C4-2B (cell line): Measurements from ENCODE around the gene CXorf65.

ENCODE experiments used
- H3K27ac ChIP-seq: fragments of 450-650 bp; 2 replicates; pipeline ENCODE4 v1.5.1; 2017
- ZFX ChIP-seq: fragments of 450-650 bp; IDR thresholded peaks from 2 replicates; pipeline ENCODE4 v1.6.1; 2017
- TF ChIP-seq, protein P1 (sequence below): fragments of 450-650 bp; conservative IDR thresholded peaks from 2 replicates; pipeline ENCODE4 v1.5.1; 2017; ENCODE audit warnings: mild to moderate bottlenecking

Gene CXorf65

GRCh38 chrX:71060127-71060526 is 46.4 kb downstream of the CXorf65 start:
- TF ChIP-seq, protein P1, sequence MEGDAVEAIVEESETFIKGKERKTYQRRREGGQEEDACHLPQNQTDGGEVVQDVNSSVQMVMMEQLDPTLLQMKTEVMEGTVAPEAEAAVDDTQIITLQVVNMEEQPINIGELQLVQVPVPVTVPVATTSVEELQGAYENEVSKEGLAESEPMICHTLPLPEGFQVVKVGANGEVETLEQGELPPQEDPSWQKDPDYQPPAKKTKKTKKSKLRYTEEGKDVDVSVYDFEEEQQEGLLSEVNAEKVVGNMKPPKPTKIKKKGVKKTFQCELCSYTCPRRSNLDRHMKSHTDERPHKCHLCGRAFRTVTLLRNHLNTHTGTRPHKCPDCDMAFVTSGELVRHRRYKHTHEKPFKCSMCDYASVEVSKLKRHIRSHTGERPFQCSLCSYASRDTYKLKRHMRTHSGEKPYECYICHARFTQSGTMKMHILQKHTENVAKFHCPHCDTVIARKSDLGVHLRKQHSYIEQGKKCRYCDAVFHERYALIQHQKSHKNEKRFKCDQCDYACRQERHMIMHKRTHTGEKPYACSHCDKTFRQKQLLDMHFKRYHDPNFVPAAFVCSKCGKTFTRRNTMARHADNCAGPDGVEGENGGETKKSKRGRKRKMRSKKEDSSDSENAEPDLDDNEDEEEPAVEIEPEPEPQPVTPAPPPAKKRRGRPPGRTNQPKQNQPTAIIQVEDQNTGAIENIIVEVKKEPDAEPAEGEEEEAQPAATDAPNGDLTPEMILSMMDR, result no peak
- no peak for TF ChIP-seq ZFX
- H3K27ac ChIP-seq, result no peak overlapping the region

DNA sequence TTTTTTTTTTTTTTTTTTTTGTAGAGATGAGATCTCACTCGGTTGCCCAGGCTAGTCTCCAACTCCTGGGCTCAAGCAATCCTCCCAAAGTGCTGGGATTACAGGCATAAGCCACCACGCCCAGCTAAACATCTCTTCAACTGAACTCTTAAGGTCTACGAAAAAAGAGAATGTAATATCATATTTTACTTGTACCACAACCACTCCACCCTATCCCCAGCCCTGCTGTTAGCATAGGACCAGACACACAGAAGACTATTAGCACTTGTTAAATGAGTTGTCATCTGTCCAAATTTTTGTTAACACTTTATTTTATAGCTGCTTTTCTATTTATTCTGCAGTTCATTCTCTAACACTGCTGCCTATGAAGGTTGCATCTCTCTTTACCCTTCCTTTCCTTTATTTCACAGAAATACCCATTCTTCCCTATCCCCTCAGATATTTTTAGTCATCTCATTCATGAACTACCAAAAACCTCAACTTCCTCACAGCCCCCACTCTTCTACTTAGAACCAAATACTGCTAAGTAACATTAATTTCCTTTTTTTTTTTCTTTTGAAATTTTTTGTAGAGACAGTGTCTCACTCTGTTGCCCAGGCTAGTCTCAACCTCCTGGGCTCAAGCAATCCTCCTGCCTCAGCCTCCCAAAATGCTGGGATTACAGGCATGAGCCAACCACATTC is 48.6 kb downstream of the CXorf65 start:
- H3K27ac ChIP-seq, result no peak overlapping the region
- no peak for TF ChIP-seq ZFX
- TF ChIP-seq, protein P1, result no peak

DNA sequence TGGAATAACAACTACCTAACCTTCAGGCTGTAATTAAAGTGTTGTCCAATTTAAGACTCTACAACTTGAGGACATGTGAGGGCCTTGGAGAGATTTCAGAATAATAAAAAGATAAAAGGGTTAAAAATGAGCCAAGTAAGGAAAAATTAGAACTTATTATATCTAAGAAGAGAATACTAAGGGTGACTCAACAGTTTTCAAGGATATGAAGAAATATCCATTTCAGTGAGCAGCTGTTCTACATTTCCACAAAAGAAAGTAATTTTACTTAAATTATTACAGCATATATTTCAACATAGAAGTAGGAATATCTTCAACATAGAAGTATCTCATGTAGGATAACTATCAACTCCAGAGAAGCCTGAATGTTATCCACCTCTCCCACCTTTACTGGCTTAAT is 49.7 kb downstream of the CXorf65 start:
- no peak for TF ChIP-seq ZFX
- TF ChIP-seq, protein P1, result no peak
- H3K27ac ChIP-seq, result no peak overlapping the region
